GM23338 (cell line): Measurements from ENCODE around the gene CLASRP. TPM values are rescaled to one million over a fixed set of nuclear protein-coding genes. Genes with fewer than 3 reads are reported as not detected.

Source experiments
- ATAC-seq: fragments of 200-7000 bp; cut with Tn5 transposase; 3 replicates; pipeline ENCODE4 v1.9.1; 2020
- DNase-seq: peaks from one replicate; pipeline ENCODE4 v3.0.0-alpha.2; 2015; ENCODE audit warnings: low spot score
- H2AFZ ChIP-seq: fragments of 200-600 bp; sonication (generic); 2 replicates; pipeline ENCODE4 v1.8.0; 2016; ENCODE audit warnings: antibody characterized with exemption, mild to moderate bottlenecking, moderate library complexity
- H3F3A ChIP-seq: fragments of 200-600 bp; sonication (generic); replicated peaks from 2 replicates; pipeline ENCODE4 v1.8.0; 2017; ENCODE audit warnings: antibody characterized with exemption, mixed run types, low read depth
- H3K27ac ChIP-seq: fragments of 200-600 bp; sonication (generic); 2 replicates; pipeline ENCODE4 v1.6.1; 2016; ENCODE audit warnings: low read depth
- H3K27me3 ChIP-seq: fragments of 200-600 bp; sonication (generic); 2 replicates; pipeline ENCODE4 v1.8.0; 2016; ENCODE audit warnings: mild to moderate bottlenecking, mixed run types, moderate library complexity; ENCODE audit not compliant: insufficient read depth
- H3K36me3 ChIP-seq: fragments of 200-600 bp; sonication (generic); 2 replicates; pipeline ENCODE4 v1.8.0; 2016; ENCODE audit warnings: mild to moderate bottlenecking; ENCODE audit not compliant: insufficient read depth
- H3K4me1 ChIP-seq: fragments of 200-600 bp; sonication (generic); 2 replicates; pipeline ENCODE4 v1.8.0; 2016; ENCODE audit warnings: mild to moderate bottlenecking, moderate library complexity; ENCODE audit not compliant: insufficient read depth
- H3K4me2 ChIP-seq: fragments of 200-600 bp; sonication (generic); 2 replicates; pipeline ENCODE4 v1.7.1; 2017; ENCODE audit warnings: mixed run types
- H3K4me3 ChIP-seq: fragments of 200-600 bp; sonication (generic); 2 replicates; pipeline ENCODE4 v1.6.1; 2016; ENCODE audit warnings: mixed run types
- H3K79me2 ChIP-seq: fragments of 200-600 bp; sonication (generic); replicated peaks from 2 replicates; pipeline ENCODE4 v1.8.0; 2017; ENCODE audit warnings: mild to moderate bottlenecking; ENCODE audit not compliant: insufficient read depth
- H3K9me2 ChIP-seq: fragments of 200-600 bp; sonication (generic); 2 replicates; pipeline ENCODE4 v1.8.0; 2017; ENCODE audit not compliant: insufficient read depth
- H4K20me1 ChIP-seq: fragments of 200-600 bp; sonication (generic); replicated peaks from 2 replicates; pipeline ENCODE4 v1.8.0; 2017; ENCODE audit warnings: mild to moderate bottlenecking; ENCODE audit not compliant: insufficient read depth
- H3K27ac Mint-ChIP-seq: 2 replicates; pipeline ENCODE4 v1.8.0; 2020; ENCODE audit warnings: inconsistent platforms, mild to moderate bottlenecking, moderate library complexity, mixed read lengths
- H3K27me3 Mint-ChIP-seq: 3 replicates; pipeline ENCODE4 v1.8.0; 2022; ENCODE audit warnings: low read depth, mild to moderate bottlenecking, moderate library complexity, mixed read lengths, inconsistent platforms; ENCODE audit not compliant: insufficient read depth, poor library complexity
- H3K36me3 Mint-ChIP-seq: 3 replicates; pipeline ENCODE4 v1.8.0; 2021; ENCODE audit warnings: low read depth, mild to moderate bottlenecking, inconsistent platforms, moderate library complexity, mixed read lengths
- H3K4me1 Mint-ChIP-seq: 3 replicates; pipeline ENCODE4 v1.8.0; 2020; ENCODE audit warnings: mild to moderate bottlenecking, inconsistent platforms, mixed read lengths
- H3K4me3 Mint-ChIP-seq: 3 replicates; pipeline ENCODE4 v1.8.0; 2021; ENCODE audit warnings: moderate library complexity, mild to moderate bottlenecking, inconsistent platforms, mixed read lengths
- H3K9me3 Mint-ChIP-seq: 3 replicates; pipeline ENCODE4 v1.8.0; 2020; ENCODE audit warnings: moderate library complexity, mild to moderate bottlenecking, inconsistent platforms, mixed read lengths
- CREB1 ChIP-seq: fragments of 250-450 bp; sonication (Bioruptor Pico); IDR thresholded peaks from 2 replicates; pipeline ENCODE4 v1.5.0; 2020; ENCODE audit warnings: low read depth, mild to moderate bottlenecking, moderate library complexity
- CTCF ChIP-seq, 2 experiments: fragments of 200-600 bp in 1 of 2; sonication (generic) in 1 of 2; conservative IDR thresholded peaks; 2 replicates each; pipeline versions ENCODE4 v1.5.1 to v1.6.1; 2016 to 2017; ENCODE audit warnings: antibody characterized with exemption in 2 of 2, low read depth in 2 of 2, mild to moderate bottlenecking in 2 of 2, moderate library complexity in 1 of 2
- EZH2 ChIP-seq: fragments of 200-600 bp; sonication (generic); IDR thresholded peaks from one replicate; pipeline ENCODE4 v1.8.0; 2017; ENCODE audit warnings: antibody characterized with exemption, mild to moderate bottlenecking, low read depth; ENCODE audit not compliant: unreplicated experiment
- EZH2phosphoT487 ChIP-seq: fragments of 200-600 bp; sonication (generic); IDR thresholded peaks from one replicate; pipeline ENCODE4 v1.8.1; 2018; ENCODE audit warnings: antibody characterized with exemption; ENCODE audit not compliant: unreplicated experiment
- JUNB ChIP-seq: IDR thresholded peaks from one replicate; pipeline ENCODE4 v1.6.1; 2016; ENCODE audit warnings: antibody characterized with exemption; ENCODE audit not compliant: unreplicated experiment
- NANOG ChIP-seq: IDR thresholded peaks from 2 replicates; pipeline ENCODE4 v1.6.1; 2016; ENCODE audit warnings: antibody characterized with exemption, borderline replicate concordance
- POLR2AphosphoS5 ChIP-seq: IDR thresholded peaks from 2 replicates; pipeline ENCODE4 v1.6.1; 2016; ENCODE audit warnings: antibody characterized with exemption, low read depth
- REST ChIP-seq: IDR thresholded peaks from one replicate; pipeline ENCODE4 v1.6.1; 2018; ENCODE audit warnings: antibody characterized with exemption; ENCODE audit not compliant: unreplicated experiment
- STAT1 ChIP-seq: IDR thresholded peaks from one replicate; pipeline ENCODE4 v1.6.1; 2016; ENCODE audit warnings: antibody characterized with exemption; ENCODE audit not compliant: unreplicated experiment
- ZNF114 ChIP-seq: fragments of 250-450 bp; sonication (Bioruptor Pico); IDR thresholded peaks from 2 replicates; pipeline ENCODE4 v1.5.0; 2020; ENCODE audit warnings: mild to moderate bottlenecking, moderate library complexity
- ZNF331 ChIP-seq: fragments of 250-450 bp; sonication (Bioruptor Pico); IDR thresholded peaks from 2 replicates; pipeline ENCODE4 v1.5.0; 2020; ENCODE audit warnings: low read depth, mild to moderate bottlenecking, moderate library complexity
- polyA plus RNA-seq: library from polyadenylated mRNA; unstranded; fragments of >200 nt; fragmentation: Nextera tagmentation; extraction: Ambion mirVana; gene quantifications from 2 replicates; pipeline ENCODE4 v1.2.1, GENCODE V29; 2016
- total RNA-seq: library from RNA; depleted of rRNA; stranded (reverse); fragments of >200 nt; shearing (Covaris generic); gene quantifications from 2 replicates; pipeline ENCODE4 v1.2.3, GENCODE V29; 2014
- TF ChIP-seq, protein P1 (sequence below): IDR thresholded peaks from 2 replicates; pipeline ENCODE4 v1.6.1; 2016; ENCODE audit warnings: antibody characterized with exemption

CLASRP gene
- total and polyA plus RNA-seq, 2 experiments from 2014 or later = 27.1 to 78.7 TPM

- H3K36me3 Mint-ChIP-seq = peaks cover 23% of the 10 kb centered on the region
- no peaks in the 10 kb centered on the region for H3K4me1 ChIP-seq
- H3K27ac Mint-ChIP-seq = no peak overlapping the region
- no peaks in the 10 kb centered on the region for H3K9me3 Mint-ChIP-seq
- no peaks in the 10 kb centered on the region for H3K27me3 ChIP-seq
- H3K4me1 Mint-ChIP-seq = no peaks in the 10 kb centered on the region
- H3K4me3 Mint-ChIP-seq = no peak overlapping the region
- H2AFZ ChIP-seq = no peak overlapping the region
- ATAC-seq (no peak), DNase-seq (no peak)
- H3F3A ChIP-seq = no peaks in the 10 kb centered on the region
- no peak overlapping the region for H3K4me2 ChIP-seq
- no peaks in the 10 kb centered on the region for H3K9me2 ChIP-seq
- no peak for TF ChIP-seq STAT1
- TF ChIP-seq ZNF331 (CRISPR knock-in tag) = no peak
- TF ChIP-seq JUNB = no peak
- TF ChIP-seq NANOG = no peak
- no peak for TF ChIP-seq REST
- TF ChIP-seq EZH2phosphoT487 = no peak
- H3K36me3 ChIP-seq = peaks cover 4% of the 10 kb centered on the region; the same call in 1 of the 2 replicates
- H3K4me3 ChIP-seq = no peak overlapping the region
- no peaks in the 10 kb centered on the region for H4K20me1 ChIP-seq
- H3K79me2 ChIP-seq = no peaks in the 10 kb centered on the region
- H3K27ac ChIP-seq = no peak overlapping the region
- peaks cover 2% of the 10 kb centered on the region for H3K27me3 Mint-ChIP-seq
These were observed 46.3 kb upstream of the CLASRP start for GRCh38 chr19:44992336-44993163.

DNA sequence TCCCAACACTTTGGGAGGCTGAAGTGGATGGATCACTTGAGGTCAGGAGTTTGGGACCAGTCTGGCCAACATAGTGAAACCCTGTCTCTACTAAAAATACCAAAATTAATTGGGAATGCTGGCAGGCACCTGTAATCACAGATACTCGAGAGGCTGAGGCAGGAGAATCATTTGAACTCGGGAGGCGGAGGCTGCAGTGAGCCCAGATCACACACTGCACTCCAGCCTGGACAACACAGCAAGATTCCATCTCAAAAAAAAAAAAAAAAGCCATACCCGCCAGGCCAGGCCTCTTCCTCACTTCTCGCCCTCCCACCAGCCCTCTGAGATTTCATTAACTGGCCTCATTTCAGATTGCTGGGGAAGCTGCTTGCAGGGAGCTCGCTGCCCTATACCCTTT lies 45.3 kb upstream of the CLASRP start:
- H3K4me1 Mint-ChIP-seq = no peaks in the 10 kb centered on the region
- no peak overlapping the region for H3K27ac ChIP-seq
- ATAC-seq = no peak
- TF ChIP-seq POLR2AphosphoS5 = no peak
- TF ChIP-seq EZH2phosphoT487 = no peak
- TF ChIP-seq CTCF (conservative IDR thresholded peaks at IDR 0.05; ENCODE audit: low read depth in 2 of 2) = no peak
- no peak for TF ChIP-seq STAT1
- TF ChIP-seq ZNF114 (CRISPR knock-in tag) = no peak
- TF ChIP-seq, protein P1, sequence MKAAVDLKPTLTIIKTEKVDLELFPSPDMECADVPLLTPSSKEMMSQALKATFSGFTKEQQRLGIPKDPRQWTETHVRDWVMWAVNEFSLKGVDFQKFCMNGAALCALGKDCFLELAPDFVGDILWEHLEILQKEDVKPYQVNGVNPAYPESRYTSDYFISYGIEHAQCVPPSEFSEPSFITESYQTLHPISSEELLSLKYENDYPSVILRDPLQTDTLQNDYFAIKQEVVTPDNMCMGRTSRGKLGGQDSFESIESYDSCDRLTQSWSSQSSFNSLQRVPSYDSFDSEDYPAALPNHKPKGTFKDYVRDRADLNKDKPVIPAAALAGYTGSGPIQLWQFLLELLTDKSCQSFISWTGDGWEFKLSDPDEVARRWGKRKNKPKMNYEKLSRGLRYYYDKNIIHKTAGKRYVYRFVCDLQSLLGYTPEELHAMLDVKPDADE = no peak
- TF ChIP-seq EZH2 = no peak
- TF ChIP-seq REST = no peak
- TF ChIP-seq JUNB = no peak
- no peak for TF ChIP-seq CREB1
- no peak for TF ChIP-seq NANOG

More for the DNA sequence above, 45.3 kb upstream of the CLASRP start:
- H3K4me3 Mint-ChIP-seq = no peak overlapping the region
- peaks cover 4% of the 10 kb centered on the region; the same call in 1 of the 2 replicates for H3K36me3 ChIP-seq
- no peaks in the 10 kb centered on the region for H3K9me2 ChIP-seq
- H3K27me3 ChIP-seq = no peaks in the 10 kb centered on the region
- no peaks in the 10 kb centered on the region for H3K79me2 ChIP-seq
- no peak overlapping the region for H2AFZ ChIP-seq
- no peaks in the 10 kb centered on the region for H3F3A ChIP-seq
- no peak overlapping the region for H3K4me3 ChIP-seq
- H3K4me1 ChIP-seq = no peaks in the 10 kb centered on the region
- H3K27me3 Mint-ChIP-seq = peaks cover 5% of the 10 kb centered on the region
- no peak overlapping the region for H3K27ac Mint-ChIP-seq
- no peaks in the 10 kb centered on the region for H3K9me3 Mint-ChIP-seq
- no peaks in the 10 kb centered on the region for H4K20me1 ChIP-seq
- H3K36me3 Mint-ChIP-seq = peaks cover 20% of the 10 kb centered on the region
- H3K4me2 ChIP-seq = no peak overlapping the region
- DNase-seq = no peak
